GM21515 (cell line): Measurements from ENCODE around the gene HOXA1.
A peak's percentile ranks its signal among the peaks of the same experiment; 100 is the strongest.

Experiments used
- ATAC-seq: cut with Tn5 transposase; IDR thresholded peaks from one replicate; pipeline ENCODE4 v1.9.1; 2021; ENCODE audit not compliant: unreplicated experiment

HOXA1 gene

GRCh38 chr7:27094304-27095049, 1.3 kb downstream of the HOXA1 start:
- no peak for ATAC-seq

- ATAC-seq: no peak
These were observed 2.5 kb downstream of the HOXA1 start for GRCh38 chr7:27093184-27093895.

GRCh38 chr7:27092819-27093110, 3.0 kb downstream of the HOXA1 start:
- no peak for ATAC-seq

GRCh38 chr7:27091941-27092818, 3.6 kb downstream of the HOXA1 start:
- no peak for ATAC-seq

- ATAC-seq: no peak
These were observed 4.7 kb downstream of the HOXA1 start for GRCh38 chr7:27091105-27091504.

- ATAC-seq: no peak
These were observed 7.5 kb downstream of the HOXA1 start for GRCh38 chr7:27088002-27088922.

- no peak for ATAC-seq
These were observed 12.2 kb downstream of the HOXA1 start for GRCh38 chr7:27083646-27084045.

- no peak for ATAC-seq
These were observed 13.6 kb downstream of the HOXA1 start for GRCh38 chr7:27082171-27082570.

- ATAC-seq: no peak
These were observed 14.9 kb downstream of the HOXA1 start for GRCh38 chr7:27080844-27081436.

- peak; percentile 63 for ATAC-seq
These were observed 16.4 kb downstream of the HOXA1 start for GRCh38 chr7:27079234-27079975.

GRCh38 chr7:27078616-27079233, 17.1 kb downstream of the HOXA1 start:
- no peak for ATAC-seq

- ATAC-seq: no peak
These were observed 22.7 kb downstream of the HOXA1 start for GRCh38 chr7:27073076-27073475.

GRCh38 chr7:27071622-27072390, 24.0 kb downstream of the HOXA1 start:
- no peak for ATAC-seq

GRCh38 chr7:27068259-27068658, 27.5 kb downstream of the HOXA1 start:
- no peak for ATAC-seq

GRCh38 chr7:27066148-27066547, 29.7 kb downstream of the HOXA1 start:
- no peak for ATAC-seq

GRCh38 chr7:27065709-27066108, 30.1 kb downstream of the HOXA1 start:
- ATAC-seq: no peak

GRCh38 chr7:27064661-27065060, 31.1 kb downstream of the HOXA1 start:
- ATAC-seq: no peak

GRCh38 chr7:27064159-27064558, 31.6 kb downstream of the HOXA1 start:
- ATAC-seq: no peak
